GM19043 (cell line): ENCODE data around the gene BRINP2.

Source experiments
- ATAC-seq: cut with Tn5 transposase; IDR thresholded peaks from one replicate; pipeline ENCODE4 v1.9.1; 2021; ENCODE audit warnings: low read depth; ENCODE audit not compliant: unreplicated experiment

The BRINP2 gene

DNA sequence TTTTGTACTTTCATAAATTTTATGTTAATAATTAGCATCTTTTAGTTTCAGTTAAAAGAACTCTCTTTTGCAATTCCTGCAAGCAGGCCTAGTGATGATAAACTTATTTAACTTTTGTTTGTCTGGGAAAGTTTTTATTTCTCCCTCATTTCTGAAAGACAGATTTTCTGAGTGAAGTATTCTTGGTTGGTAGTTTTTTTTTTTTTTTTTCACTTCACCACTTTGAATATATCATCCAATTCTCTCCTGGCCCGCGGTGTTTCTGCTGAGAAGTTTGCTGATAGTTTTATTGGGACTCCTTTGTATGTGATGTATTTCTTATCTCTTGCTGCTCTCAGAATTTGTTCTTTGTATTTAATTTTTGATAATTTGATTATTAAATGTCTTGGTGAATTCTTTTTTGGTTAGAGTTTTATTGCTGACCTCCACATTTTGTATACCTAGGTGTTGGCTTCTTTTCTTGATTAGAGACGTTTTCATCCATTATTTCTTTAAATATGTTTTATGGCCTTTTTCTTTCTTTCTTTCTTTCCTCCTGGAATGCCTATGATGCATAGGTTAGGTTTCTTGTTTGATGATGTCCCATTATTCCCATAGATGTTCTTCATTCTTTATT is 45.9 kb downstream of the BRINP2 start:
- no peak for ATAC-seq

DNA sequence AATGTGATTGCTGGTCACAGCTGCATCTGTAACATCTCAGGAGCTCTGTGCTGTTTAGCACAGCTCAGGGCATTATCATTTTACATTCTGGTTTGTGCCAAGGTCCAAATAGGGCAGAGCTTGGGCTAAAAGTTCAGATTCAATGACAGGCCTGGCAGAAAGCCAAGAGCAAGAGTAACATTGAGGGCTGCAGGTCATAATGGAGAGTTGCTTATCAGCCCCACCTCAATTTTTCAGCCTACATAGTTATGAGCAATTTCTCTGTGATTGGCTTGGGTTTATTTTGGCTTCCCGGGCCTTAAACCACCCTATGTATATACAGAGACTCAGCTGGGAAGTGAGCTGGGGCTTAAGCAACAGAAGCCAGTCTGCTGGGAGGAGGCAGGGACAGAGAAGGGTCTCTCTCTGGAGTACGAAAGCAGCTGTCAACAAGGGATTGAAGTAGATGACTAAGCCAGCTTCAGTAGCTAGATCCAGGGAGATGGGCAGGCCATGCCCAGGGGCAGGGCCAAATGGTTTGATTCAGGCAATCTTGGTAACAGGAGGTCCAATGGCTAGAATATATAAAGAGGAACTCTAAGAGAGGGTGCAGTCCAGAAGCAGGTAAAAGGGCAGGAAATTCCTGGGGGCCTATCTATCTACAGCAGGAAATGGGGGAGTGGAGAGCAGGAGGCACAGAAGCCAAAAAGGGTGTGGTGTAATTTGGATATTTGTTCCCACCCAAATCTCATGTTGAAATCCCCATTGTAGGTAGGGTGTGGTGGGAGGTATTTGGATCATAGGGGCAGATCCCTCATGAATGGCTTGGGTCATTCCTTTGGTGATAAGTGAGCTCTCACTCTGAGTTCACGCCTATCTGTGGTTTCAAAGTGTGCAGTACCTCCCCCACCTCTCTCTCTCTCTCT is 49.0 kb downstream of the BRINP2 start:
- no peak for ATAC-seq

- no peak for ATAC-seq
Observed at GRCh38 chr1:177223359-177223758, 52.6 kb downstream of the BRINP2 start.

- no peak for ATAC-seq
Observed at GRCh38 chr1:177227978-177228692, 57.4 kb downstream of the BRINP2 start.

- no peak for ATAC-seq
Observed at GRCh38 chr1:177228693-177229065, 57.9 kb downstream of the BRINP2 start.

DNA sequence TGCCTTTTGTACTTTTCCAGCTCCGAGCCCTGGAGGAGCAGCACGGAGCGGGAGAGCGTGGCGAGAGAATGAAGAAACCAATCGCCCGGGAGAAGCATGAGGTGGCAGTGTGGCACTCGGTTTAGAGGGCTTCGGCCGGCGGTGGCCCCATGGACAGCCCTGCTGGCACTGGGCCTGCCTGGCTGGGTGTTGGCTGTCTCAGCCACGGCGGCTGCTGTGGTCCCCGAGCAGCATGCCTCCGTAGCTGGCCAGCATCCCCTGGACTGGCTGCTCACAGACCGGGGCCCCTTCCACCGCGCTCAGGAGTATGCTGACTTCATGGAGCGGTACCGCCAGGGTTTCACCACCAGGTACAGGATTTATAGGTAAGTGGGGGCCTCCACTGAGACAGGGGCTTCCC is 59.0 kb downstream of the BRINP2 start:
- ATAC-seq: no peak

- no peak for ATAC-seq
Observed at GRCh38 chr1:177230228-177231016, 59.7 kb downstream of the BRINP2 start.

DNA sequence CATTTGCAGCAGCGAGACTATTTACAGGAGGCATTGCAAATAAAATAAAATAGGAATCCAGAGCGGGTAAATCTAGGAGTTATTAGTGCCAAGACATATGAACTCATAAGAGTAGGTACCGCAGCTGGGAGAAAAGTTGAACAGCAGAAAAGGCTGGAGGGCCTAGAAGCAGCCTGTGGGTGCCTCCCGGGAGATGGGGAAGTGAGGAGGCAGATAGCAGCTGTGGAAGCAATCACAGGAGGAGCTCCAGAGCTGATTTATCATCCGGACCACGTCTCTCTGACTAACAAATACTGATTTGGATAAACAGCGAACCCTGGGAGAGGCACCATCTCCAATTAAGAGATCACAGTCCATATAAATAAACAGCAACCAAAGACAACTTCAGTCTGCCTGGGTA is 64.6 kb downstream of the BRINP2 start:
- no peak for ATAC-seq

DNA sequence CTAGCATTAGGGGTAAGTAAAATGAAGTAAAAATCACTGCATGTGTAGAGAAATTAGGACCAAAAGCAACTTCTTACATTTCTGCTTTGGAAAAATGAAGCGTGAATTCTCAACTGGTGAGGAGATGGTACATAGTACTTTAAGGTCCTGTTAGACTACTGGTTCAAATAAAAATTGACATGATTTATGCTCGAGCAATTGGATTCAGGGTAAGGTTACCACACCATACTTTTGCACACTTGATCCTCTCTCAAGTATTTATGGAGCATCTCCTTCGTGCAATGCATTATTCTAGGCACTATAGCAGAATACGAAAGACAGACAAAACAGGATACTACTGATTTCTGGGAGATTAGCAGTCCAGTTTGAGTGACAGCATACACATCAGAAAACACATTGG is 66.2 kb downstream of the BRINP2 start:
- ATAC-seq: no peak

DNA sequence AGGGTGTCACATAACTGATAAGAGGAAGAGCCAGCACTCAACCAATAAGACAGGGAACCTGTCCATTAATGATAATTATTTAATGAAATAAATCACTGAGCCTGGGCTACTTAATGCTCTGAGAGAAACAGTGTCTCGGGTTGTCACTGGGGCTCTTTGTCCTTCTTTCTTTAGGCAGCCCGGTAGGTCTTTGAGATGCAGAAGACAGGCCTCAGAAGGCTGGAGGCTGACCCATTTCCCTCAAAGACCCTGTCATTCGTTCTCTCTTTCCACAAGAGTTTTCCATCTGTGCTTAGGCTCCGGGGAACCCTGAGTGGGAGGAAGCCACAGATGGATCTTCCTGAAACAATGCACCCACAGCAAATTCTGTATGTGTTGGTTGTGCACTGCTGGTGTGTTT is 68.2 kb downstream of the BRINP2 start:
- ATAC-seq: no peak

GRCh38 chr1:177239792-177240191 is 69.0 kb downstream of the BRINP2 start:
- ATAC-seq: no peak

GRCh38 chr1:177243773-177244172 is 73.0 kb downstream of the BRINP2 start:
- ATAC-seq: no peak

- ATAC-seq: no peak
Observed at GRCh38 chr1:177246710-177247580, 76.2 kb downstream of the BRINP2 start.

- no peak for ATAC-seq
Observed at GRCh38 chr1:177247623-177248176, 76.9 kb downstream of the BRINP2 start.

- no peak for ATAC-seq
Observed at GRCh38 chr1:177248258-177248657, 77.5 kb downstream of the BRINP2 start.

GRCh38 chr1:177249231-177249630 is 78.5 kb downstream of the BRINP2 start:
- no peak for ATAC-seq

- ATAC-seq: no peak
Observed at GRCh38 chr1:177252877-177253276, 82.1 kb downstream of the BRINP2 start.

DNA sequence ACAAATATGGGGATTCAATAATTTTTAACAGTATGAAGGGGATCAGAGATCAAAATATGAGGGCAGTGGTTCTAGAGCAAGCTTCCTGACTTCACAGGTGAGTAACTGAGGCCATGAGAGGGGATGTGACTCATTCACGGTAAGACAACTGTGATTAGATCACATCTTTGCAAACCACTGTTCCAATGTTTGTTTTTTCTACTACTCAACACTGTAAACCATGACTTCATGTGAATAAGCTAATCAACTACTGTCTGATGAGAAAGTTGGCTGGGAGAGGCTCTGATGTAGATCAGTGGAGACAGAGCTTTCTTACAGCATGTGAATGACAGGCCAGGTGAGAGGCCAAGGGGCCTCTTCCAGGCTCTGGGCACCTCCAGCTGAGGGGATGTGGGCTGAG is 84.7 kb downstream of the BRINP2 start:
- no peak for ATAC-seq
